GM12878 (cell line): ENCODE data around the gene CD96. TPM values are rescaled to one million over a fixed set of nuclear protein-coding genes. Genes with fewer than 3 reads are reported as not detected.

Source experiments
- E2F4 ChIP-seq: IDR thresholded peaks from 2 replicates; pipeline ENCODE4 v1.6.1; 2012; ENCODE audit warnings: low read depth, low read length, improper control_type of control experiment
- ETV6 ChIP-seq, 2 experiments: fragments of 450-650 bp in 1 of 2; IDR thresholded peaks in 1 of 2; conservative IDR thresholded peaks in 1 of 2; 2 replicates each; pipeline ENCODE4 v1.6.1; 2014; ENCODE audit warnings: antibody characterized with exemption in 1 of 2, borderline replicate concordance in 1 of 2, low read depth in 1 of 2, mild to moderate bottlenecking in 1 of 2, moderate library complexity in 1 of 2
- HDAC2 ChIP-seq: fragments of 200-600 bp; sonication (generic); IDR thresholded peaks from 2 replicates; pipeline ENCODE4 v1.6.1; 2017
- MYC ChIP-seq: IDR thresholded peaks from 2 replicates; pipeline ENCODE4 v1.6.1; 2011; ENCODE audit warnings: mild to moderate bottlenecking, low read length, moderate library complexity, inconsistent platforms; ENCODE audit not compliant: insufficient read depth, insufficient replicate concordance, insufficient read length, severe bottlenecking
- NKRF ChIP-seq: fragments of 450-650 bp; conservative IDR thresholded peaks from 2 replicates; pipeline ENCODE4 v1.6.1; 2017; ENCODE audit warnings: mild to moderate bottlenecking, moderate library complexity
- RCOR1 ChIP-seq: conservative IDR thresholded peaks from 2 replicates; pipeline ENCODE4 v1.6.1; 2012; ENCODE audit warnings: low read depth, low read length, improper control_type of control experiment
- RUNX3 ChIP-seq: IDR thresholded peaks from 2 replicates; pipeline ENCODE4 v1.6.1; 2012; ENCODE audit warnings: low read length, inconsistent platforms
- SPI1 ChIP-seq: IDR thresholded peaks from 2 replicates; pipeline ENCODE4 v1.6.1; 2011; ENCODE audit warnings: low read depth, mild to moderate bottlenecking, low read length, moderate library complexity, borderline replicate concordance; ENCODE audit not compliant: insufficient read depth
- SREBF1 ChIP-seq: IDR thresholded peaks from 2 replicates; pipeline ENCODE4 v1.6.1; 2012; ENCODE audit warnings: mild to moderate bottlenecking, low read length
- TARDBP ChIP-seq: IDR thresholded peaks from 2 replicates; pipeline ENCODE4 v1.6.1; 2016; ENCODE audit warnings: borderline replicate concordance
- TCF12 ChIP-seq: IDR thresholded peaks from 2 replicates; pipeline ENCODE4 v1.6.1; 2011; ENCODE audit warnings: low read depth, mild to moderate bottlenecking, low read length
- USF2 ChIP-seq: IDR thresholded peaks from 2 replicates; pipeline ENCODE4 v1.6.1; 2011; ENCODE audit warnings: low read depth, low read length, improper control_type of control experiment, borderline replicate concordance
- ZBTB4 ChIP-seq: fragments of 450-650 bp; formaldehyde crosslinking; IDR thresholded peaks from 2 replicates; pipeline ENCODE4 v1.4.0; 2022; ENCODE audit warnings: mild to moderate bottlenecking, moderate library complexity
- polyA plus RNA-seq, 11 experiments: library from polyadenylated mRNA; depleted of rRNA in 4 of 11; unstranded in 6 of 11; stranded (reverse) in 5 of 11; fragments of >200 nt; fragmentation: Nextera tagmentation in 4 of 11; fragmentation: Illumina TruSeq in 1 of 11; extraction: Ambion mirVana in 4 of 11; extraction: Trizol in 1 of 11; gene quantifications; 1 replicate in 1 of 11; 2 replicates in 10 of 11; pipeline versions ENCODE4 v1.2.1 to v1.2.3, GENCODE V29; 2011 to 2016; ENCODE audit warnings: inconsistent platforms in 2 of 11, missing spikeins in 2 of 11, low read depth in 1 of 11
- total RNA-seq, 4 experiments: library from RNA; depleted of rRNA in 3 of 4; stranded (reverse); fragments of >200 nt in 3 of 4; fragmentation: Illumina TruSeq in 1 of 4; extraction: Trizol in 1 of 4; gene quantifications; 2 replicates each; pipeline versions ENCODE4 v1.2.1 to v1.2.3, GENCODE V29; 2013 to 2021
- TF ChIP-seq, protein P1 (sequence below): IDR thresholded peaks from 2 replicates; pipeline ENCODE4 v1.6.1; 2011; ENCODE audit warnings: mild to moderate bottlenecking, low read depth, low read length, moderate library complexity; ENCODE audit not compliant: insufficient replicate concordance
- TF ChIP-seq, protein P2 (sequence below): fragments of 150-350 bp; IDR thresholded peaks from 2 replicates; pipeline ENCODE4 v1.6.1; 2016; ENCODE audit warnings: low read depth, low read length

Gene CD96
- total and polyA plus RNA-seq, 10 of the 15 experiments (the other 5 are each of a cell fraction or from before 2014, with no cell fraction given) = 0.13 to 10.1 (median 0.47) TPM

- TF ChIP-seq NKRF (no peak), MYC (no peak), SREBF1 (no peak), ZBTB4 (CRISPR knock-in tag) (no peak), SPI1 (peak; percentile 7; the same call in 1 of the 2 replicates), TARDBP (no peak), HDAC2 (no peak), RCOR1 (no peak), ETV6 (conservative IDR thresholded peaks at IDR 0.05 in 1 of 2, IDR thresholded peaks at IDR 0.05 in 1 of 2; ENCODE audit: borderline replicate concordance in 1 of 2, low read depth in 1 of 2) (no peak), RUNX3 (peak; percentile 59; the same call in 1 of the 2 replicates), TCF12 (no peak), USF2 (no peak), E2F4 (no peak)
- TF ChIP-seq, protein P1, sequence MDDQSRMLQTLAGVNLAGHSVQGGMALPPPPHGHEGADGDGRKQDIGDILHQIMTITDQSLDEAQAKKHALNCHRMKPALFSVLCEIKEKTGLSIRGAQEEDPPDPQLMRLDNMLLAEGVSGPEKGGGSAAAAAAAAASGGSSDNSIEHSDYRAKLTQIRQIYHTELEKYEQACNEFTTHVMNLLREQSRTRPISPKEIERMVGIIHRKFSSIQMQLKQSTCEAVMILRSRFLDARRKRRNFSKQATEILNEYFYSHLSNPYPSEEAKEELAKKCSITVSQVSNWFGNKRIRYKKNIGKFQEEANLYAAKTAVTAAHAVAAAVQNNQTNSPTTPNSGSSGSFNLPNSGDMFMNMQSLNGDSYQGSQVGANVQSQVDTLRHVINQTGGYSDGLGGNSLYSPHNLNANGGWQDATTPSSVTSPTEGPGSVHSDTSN = no peak
- TF ChIP-seq, protein P2, sequence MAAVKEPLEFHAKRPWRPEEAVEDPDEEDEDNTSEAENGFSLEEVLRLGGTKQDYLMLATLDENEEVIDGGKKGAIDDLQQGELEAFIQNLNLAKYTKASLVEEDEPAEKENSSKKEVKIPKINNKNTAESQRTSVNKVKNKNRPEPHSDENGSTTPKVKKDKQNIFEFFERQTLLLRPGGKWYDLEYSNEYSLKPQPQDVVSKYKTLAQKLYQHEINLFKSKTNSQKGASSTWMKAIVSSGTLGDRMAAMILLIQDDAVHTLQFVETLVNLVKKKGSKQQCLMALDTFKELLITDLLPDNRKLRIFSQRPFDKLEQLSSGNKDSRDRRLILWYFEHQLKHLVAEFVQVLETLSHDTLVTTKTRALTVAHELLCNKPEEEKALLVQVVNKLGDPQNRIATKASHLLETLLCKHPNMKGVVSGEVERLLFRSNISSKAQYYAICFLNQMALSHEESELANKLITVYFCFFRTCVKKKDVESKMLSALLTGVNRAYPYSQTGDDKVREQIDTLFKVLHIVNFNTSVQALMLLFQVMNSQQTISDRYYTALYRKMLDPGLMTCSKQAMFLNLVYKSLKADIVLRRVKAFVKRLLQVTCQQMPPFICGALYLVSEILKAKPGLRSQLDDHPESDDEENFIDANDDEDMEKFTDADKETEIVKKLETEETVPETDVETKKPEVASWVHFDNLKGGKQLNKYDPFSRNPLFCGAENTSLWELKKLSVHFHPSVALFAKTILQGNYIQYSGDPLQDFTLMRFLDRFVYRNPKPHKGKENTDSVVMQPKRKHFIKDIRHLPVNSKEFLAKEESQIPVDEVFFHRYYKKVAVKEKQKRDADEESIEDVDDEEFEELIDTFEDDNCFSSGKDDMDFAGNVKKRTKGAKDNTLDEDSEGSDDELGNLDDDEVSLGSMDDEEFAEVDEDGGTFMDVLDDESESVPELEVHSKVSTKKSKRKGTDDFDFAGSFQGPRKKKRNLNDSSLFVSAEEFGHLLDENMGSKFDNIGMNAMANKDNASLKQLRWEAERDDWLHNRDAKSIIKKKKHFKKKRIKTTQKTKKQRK = no peak
Measured at GRCh38 chr3:111539351-111540331, 2.4 kb upstream of the CD96 start (continued).
